SK-N-MC (cell line): ENCODE measurements around the gene PLXNA4.

Source experiments
- DNase-seq: peaks from one replicate; pipeline ENCODE4 v3.0.0-alpha.2; 2011; ENCODE audit warnings: low read depth, low spot score
- H3K27ac ChIP-seq: fragments of 200-600 bp; sonication (generic); 2 replicates; pipeline ENCODE4 v1.5.1; 2016; ENCODE audit warnings: mixed run types
- H3K36me3 ChIP-seq: fragments of 200-600 bp; sonication (generic); 2 replicates; pipeline ENCODE4 v1.6.1; 2017; ENCODE audit warnings: antibody characterized with exemption, low read length, mixed read lengths; ENCODE audit not compliant: insufficient read depth
- H3K4me3 ChIP-seq: fragments of 200-600 bp; sonication (generic); 2 replicates; pipeline ENCODE4 v1.5.1; 2016
- H3K9ac ChIP-seq: fragments of 200-600 bp; sonication (generic); 2 replicates; pipeline ENCODE4 v1.8.0; 2017; ENCODE audit warnings: mixed run types, mixed read lengths; ENCODE audit not compliant: insufficient read length
- H3K9me3 ChIP-seq: fragments of 200-600 bp; sonication (generic); 2 replicates; pipeline ENCODE4 v1.6.1; 2017; ENCODE audit warnings: low read depth, mild to moderate bottlenecking, antibody characterized with exemption, low read length, moderate library complexity, mixed read lengths
- EZH2 ChIP-seq: fragments of 200-600 bp; sonication (generic); IDR thresholded peaks from one replicate; pipeline ENCODE4 v1.6.1; 2017; ENCODE audit warnings: antibody characterized with exemption
- FOXP2 ChIP-seq: optimal IDR thresholded peaks from 2 replicates; pipeline ENCODE3; 2011; ENCODE audit warnings: mild to moderate bottlenecking, moderate library complexity; ENCODE audit not compliant: insufficient read depth; ENCODE audit errors: extremely low read length, control extremely low read depth
- POLR2AphosphoS5 ChIP-seq: IDR thresholded peaks from 2 replicates; pipeline ENCODE4 v1.6.1; 2012; ENCODE audit warnings: mild to moderate bottlenecking, low read depth, low read length, borderline replicate concordance

PLXNA4 gene

DNA sequence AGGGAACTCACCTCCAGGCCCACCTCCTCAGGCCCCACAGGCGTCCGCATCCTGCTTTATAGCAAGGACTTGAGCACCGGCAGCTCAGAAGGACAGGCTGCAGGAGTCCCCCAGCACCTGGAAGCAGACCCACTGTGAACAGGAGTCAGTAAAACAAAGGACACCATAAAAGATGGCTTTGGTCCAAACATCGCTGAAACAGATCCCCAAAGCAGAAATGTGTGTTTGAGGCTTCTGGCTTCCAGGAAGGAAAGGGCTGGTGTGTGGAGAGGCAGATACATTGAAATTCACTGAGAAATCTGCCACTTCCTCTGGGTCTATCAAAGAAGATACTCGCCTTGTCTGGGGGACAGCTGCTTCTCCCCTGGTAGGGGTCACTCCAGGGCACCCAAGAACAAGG lies 286.2 kb downstream of the PLXNA4 start:
- H3K36me3 ChIP-seq: no peaks in the 10 kb centered on the region
- TF ChIP-seq EZH2 (no peak), POLR2AphosphoS5 (no peak), FOXP2 (no peak)
- no peak overlapping the region for H3K27ac ChIP-seq
- no peaks in the 10 kb centered on the region for H3K9me3 ChIP-seq
- no peak for DNase-seq
- H3K4me3 ChIP-seq: no peak overlapping the region
- no peak overlapping the region for H3K9ac ChIP-seq

DNA sequence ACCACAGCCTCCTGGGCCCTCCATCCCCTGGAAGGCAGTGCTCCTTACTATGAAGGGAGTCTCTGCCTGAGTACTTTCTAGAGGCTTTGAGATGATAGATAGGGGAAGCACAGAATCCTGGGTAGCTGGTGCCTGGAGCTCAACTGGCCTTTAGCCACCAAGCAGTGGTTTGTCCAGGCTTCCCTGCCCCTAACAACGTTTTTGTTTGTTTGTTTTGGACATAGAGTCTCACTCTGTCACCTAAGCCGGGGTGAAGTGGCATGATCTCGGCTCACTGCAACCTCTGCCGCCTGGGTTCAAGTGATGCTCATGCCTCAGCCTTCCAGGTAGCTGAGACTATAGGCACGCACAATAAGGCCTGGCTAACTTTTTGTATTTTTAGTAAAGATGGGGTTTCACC lies 289.4 kb downstream of the PLXNA4 start:
- no peak for TF ChIP-seq FOXP2
- no peak for TF ChIP-seq POLR2AphosphoS5
- TF ChIP-seq EZH2: no peak
- DNase-seq: no peak
- no peak overlapping the region for H3K9ac ChIP-seq
- H3K36me3 ChIP-seq: no peaks in the 10 kb centered on the region
- H3K27ac ChIP-seq: no peak overlapping the region
- no peaks in the 10 kb centered on the region for H3K9me3 ChIP-seq
- H3K4me3 ChIP-seq: no peak overlapping the region

DNA sequence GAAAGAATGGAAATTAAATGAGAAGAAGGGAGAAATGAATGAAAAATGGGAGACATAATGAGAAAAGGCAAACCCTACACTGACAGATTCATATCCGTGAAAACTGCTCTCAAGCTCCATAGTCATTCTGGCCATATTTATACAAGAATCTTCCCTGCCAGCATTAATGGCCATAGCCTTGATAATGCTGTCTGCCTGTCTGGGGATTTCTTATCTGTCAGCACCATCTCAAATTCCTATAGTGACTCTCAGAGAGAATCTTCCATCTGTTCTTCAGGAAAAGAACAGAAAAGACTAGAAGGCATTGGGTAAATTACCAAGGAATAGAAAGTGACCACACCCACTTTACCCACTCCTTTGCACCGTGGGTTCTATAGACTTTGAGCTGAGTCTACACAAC lies 295.9 kb downstream of the PLXNA4 start:
- DNase-seq: no peak
- Histone ChIP-seq H3K36me3 (no peaks in the 10 kb centered on the region), H3K9ac (no peak overlapping the region), H3K27ac (no peak overlapping the region), H3K4me3 (no peak overlapping the region), H3K9me3 (no peaks in the 10 kb centered on the region)
- TF ChIP-seq POLR2AphosphoS5 (no peak), EZH2 (no peak), FOXP2 (no peak)

DNA sequence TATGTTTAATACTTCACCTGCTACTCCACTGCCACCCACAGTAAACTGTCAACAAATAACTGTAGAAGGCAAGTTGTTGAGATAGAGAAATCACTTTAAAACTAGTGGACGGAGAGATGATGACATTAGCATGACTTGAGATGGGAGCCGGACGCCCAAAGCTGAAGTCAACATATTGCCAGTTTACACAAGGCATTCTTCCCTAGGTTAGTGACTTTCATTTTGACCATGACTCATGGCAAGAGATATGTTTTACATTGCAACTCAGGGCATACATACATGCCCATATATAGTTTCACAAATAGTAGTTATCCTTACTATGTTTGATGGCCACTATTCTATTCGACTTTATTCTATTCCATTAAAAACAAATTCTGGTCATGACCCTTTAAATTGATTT lies 296.6 kb downstream of the PLXNA4 start:
- no peak overlapping the region for H3K9ac ChIP-seq
- H3K4me3 ChIP-seq: no peak overlapping the region
- no peak for TF ChIP-seq EZH2
- no peak for TF ChIP-seq POLR2AphosphoS5
- no peak for TF ChIP-seq FOXP2
- no peak overlapping the region for H3K27ac ChIP-seq
- H3K9me3 ChIP-seq: no peaks in the 10 kb centered on the region
- no peak for DNase-seq
- no peaks in the 10 kb centered on the region for H3K36me3 ChIP-seq

DNA sequence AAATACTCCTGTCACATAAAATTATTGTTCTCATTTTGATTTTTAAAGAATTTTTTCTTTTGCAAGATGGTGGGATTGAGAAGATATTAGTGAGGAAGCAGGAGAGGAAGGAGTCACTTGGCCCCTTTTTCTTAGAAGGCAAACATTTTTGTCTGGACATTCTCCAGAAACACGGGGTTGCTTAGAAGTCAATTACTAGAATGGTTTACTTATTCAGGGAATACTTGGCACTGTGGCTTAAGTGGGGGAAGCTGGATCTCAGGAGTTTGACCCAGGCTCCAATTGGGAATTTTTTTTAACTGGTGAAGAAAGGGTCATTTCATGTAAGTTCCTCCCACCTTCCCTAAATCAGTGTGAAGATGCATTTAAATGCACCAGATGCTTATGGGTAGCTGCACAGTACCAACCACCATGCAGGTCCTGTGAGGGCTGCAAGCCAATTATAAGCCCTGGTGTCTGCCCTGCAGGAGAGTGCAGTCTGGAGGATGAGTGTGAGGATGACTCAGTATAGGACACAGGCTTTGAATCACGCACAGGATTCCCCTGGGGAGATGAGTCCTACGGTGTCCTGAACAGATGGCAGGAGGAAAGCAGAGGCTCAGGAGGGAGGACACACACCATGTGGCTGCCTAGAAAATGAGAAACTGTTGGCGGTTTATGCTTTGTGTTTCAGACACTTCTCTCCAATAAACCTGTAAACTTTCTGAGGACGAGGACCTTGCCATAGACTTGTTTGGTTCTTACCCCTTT lies 299.1 kb downstream of the PLXNA4 start:
- no peak for TF ChIP-seq EZH2
- no peak for TF ChIP-seq FOXP2
- TF ChIP-seq POLR2AphosphoS5: no peak
- H3K4me3 ChIP-seq: no peak overlapping the region
- no peaks in the 10 kb centered on the region for H3K36me3 ChIP-seq
- no peak for DNase-seq
- no peak overlapping the region for H3K27ac ChIP-seq
- H3K9ac ChIP-seq: no peak overlapping the region
- no peaks in the 10 kb centered on the region for H3K9me3 ChIP-seq

DNA sequence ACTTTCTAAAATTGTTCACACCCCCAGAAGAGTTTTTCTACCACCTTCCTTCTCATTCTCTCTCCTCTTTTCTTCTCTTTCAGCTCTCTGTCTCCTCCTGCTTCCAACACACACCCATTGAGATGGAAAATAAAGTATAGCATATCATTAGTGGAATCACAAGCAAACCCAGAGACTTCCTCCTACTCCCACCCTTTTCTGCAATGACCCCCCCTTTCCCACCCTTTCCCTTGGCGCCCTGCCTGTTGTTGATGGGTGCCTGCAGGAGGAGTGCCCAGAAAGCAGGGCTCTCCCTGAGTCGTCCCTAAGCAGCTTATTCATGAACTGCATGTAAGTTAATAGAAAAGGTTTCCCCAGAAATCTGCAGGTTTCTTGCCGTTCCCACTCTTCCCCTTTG lies 300.0 kb downstream of the PLXNA4 start:
- DNase-seq: no peak
- Histone ChIP-seq H3K36me3 (no peaks in the 10 kb centered on the region), H3K9me3 (no peaks in the 10 kb centered on the region), H3K27ac (no peak overlapping the region), H3K4me3 (no peak overlapping the region), H3K9ac (no peak overlapping the region)
- TF ChIP-seq POLR2AphosphoS5 (no peak), EZH2 (no peak), FOXP2 (no peak)

DNA sequence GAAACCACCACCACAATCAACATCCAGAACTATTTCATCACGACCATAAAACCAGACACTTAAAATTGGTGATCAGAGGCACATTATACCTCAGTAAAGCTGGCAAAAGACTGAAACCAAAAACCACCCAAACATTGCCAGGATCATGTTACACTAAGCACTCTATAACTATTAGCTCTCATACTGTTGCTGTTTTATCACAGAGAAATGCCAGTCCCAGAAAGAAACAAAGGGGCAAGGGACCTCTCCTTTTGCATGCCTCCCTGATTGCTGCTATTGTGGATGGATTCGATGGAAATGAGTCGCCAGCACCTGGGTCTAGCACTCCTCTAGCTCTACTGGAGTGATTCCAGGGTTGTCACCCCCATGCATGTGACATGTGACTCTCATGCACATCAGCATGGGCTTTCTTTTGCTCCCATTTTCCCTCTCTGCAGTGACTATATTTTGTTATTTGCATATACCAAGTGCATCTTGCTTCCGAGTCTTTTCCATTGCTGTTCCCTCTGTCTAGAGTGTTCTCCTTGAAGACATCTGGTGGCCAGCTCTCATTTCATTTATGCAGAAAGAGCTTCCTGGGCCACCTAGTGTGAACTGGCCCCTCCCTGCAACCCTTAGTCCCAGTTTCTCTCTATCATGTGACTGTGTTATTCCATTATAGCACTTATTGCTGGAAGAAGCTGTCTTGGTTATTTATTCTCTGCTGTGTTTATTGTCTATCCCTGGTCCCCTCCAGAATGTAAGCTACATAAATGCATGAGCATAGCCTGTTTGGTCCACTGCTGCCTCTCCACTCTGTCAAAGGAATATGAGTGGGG lies 300.6 kb downstream of the PLXNA4 start:
- Histone ChIP-seq H3K9ac (no peak overlapping the region), H3K9me3 (no peaks in the 10 kb centered on the region), H3K4me3 (no peak overlapping the region), H3K27ac (no peak overlapping the region), H3K36me3 (no peaks in the 10 kb centered on the region)
- no peak for DNase-seq
- TF ChIP-seq EZH2 (no peak), FOXP2 (no peak), POLR2AphosphoS5 (no peak)

DNA sequence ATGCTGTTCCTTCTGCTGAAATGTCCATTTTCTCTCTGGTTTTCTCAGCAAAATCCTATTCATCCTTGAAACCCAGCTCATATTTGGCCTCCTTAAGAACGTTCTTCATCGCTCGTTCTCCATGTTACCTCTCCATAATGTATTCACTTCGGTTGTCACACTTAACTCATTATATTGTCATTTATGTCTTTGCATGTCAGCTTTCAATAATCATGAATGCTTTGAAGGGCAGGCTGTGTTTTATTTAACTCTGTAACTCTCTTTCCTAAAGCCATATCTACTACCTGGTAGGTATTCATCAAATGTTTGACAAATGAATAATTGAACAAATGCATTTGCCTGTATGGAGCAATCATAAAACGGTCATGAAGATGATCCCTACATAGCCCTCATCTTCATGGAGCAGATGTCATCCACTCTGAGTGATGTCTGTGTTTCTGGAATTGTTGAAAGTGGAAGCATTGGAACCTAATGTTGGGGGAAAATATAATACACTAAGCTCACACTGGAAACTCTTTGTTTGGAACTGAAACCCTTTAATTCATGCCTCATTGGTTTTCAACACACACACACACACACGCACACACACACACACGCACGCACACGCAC lies 303.4 kb downstream of the PLXNA4 start:
- no peak for TF ChIP-seq EZH2
- TF ChIP-seq FOXP2: no peak
- TF ChIP-seq POLR2AphosphoS5: no peak
- no peak overlapping the region for H3K4me3 ChIP-seq
- H3K9ac ChIP-seq: no peak overlapping the region
- DNase-seq: no peak
- no peaks in the 10 kb centered on the region for H3K9me3 ChIP-seq
- H3K36me3 ChIP-seq: no peaks in the 10 kb centered on the region
- no peak overlapping the region for H3K27ac ChIP-seq
